ENCODE results near the gene TIAM2.
"Not testable (repeated sequence)": the region's sequence is repeated elsewhere in the genome, so short reads cannot be mapped to it uniquely, and the experiment has no call there.

Gene TIAM2

GRCh38 chr6:155171747-155172449, 176.8 kb downstream of the TIAM2 start:
- no peak for DNase-seq

GRCh38 chr6:155173488-155173887, 178.4 kb downstream of the TIAM2 start:
- no peak for DNase-seq

- peak; percentile 67 to 78 for DNase-seq
These were observed 179.6 kb downstream of the TIAM2 start for GRCh38 chr6:155174576-155175211.

GRCh38 chr6:155177363-155177961, 182.3 kb downstream of the TIAM2 start:
- DNase-seq, result peak in 1 of 2 donors; percentile 58

GRCh38 chr6:155181498-155181897, 186.4 kb downstream of the TIAM2 start:
- peak in 1 of 2 donors; percentile 28 for DNase-seq

GRCh38 chr6:155182103-155182502, 187.0 kb downstream of the TIAM2 start:
- no peak for DNase-seq

- no peak for DNase-seq
These were observed 188.0 kb downstream of the TIAM2 start for GRCh38 chr6:155183095-155183494.

GRCh38 chr6:155185041-155185440, 189.9 kb downstream of the TIAM2 start:
- not testable (repeated sequence) for DNase-seq

GRCh38 chr6:155185544-155185943, 190.4 kb downstream of the TIAM2 start:
- no peak for DNase-seq

- no peak for DNase-seq
These were observed 191.0 kb downstream of the TIAM2 start for GRCh38 chr6:155186052-155186658.

- DNase-seq, result no peak
These were observed 192.0 kb downstream of the TIAM2 start for GRCh38 chr6:155187106-155187505.

- DNase-seq, result no peak
These were observed 193.0 kb downstream of the TIAM2 start for GRCh38 chr6:155187994-155188706.

GRCh38 chr6:155188707-155189496, 193.8 kb downstream of the TIAM2 start:
- peak in 1 of 2 donors; percentile 19 for DNase-seq

GRCh38 chr6:155190677-155191076, 195.6 kb downstream of the TIAM2 start:
- no peak for DNase-seq

GRCh38 chr6:155193526-155193925, 198.4 kb downstream of the TIAM2 start:
- no peak for DNase-seq

GRCh38 chr6:155194399-155194798, 199.3 kb downstream of the TIAM2 start:
- DNase-seq, result no peak

GRCh38 chr6:155195903-155196302, 200.8 kb downstream of the TIAM2 start:
- DNase-seq, result no peak

GRCh38 chr6:155196911-155197310, 201.8 kb downstream of the TIAM2 start:
- DNase-seq, result no peak

- no peak for DNase-seq
These were observed 202.8 kb downstream of the TIAM2 start for GRCh38 chr6:155197932-155198331.

GRCh38 chr6:155200012-155200411, 204.9 kb downstream of the TIAM2 start:
- DNase-seq, result no peak

- no peak for DNase-seq
These were observed 206.5 kb downstream of the TIAM2 start for GRCh38 chr6:155201461-155202226.

Measured in CD4-positive, alpha-beta T cell treated with Interleukin-1 beta for 1 hour (primary cell).